8988T (cell line): ENCODE data around the gene YIF1B.

ENCODE experiments used
- DNase-seq: peaks from one replicate; pipeline ENCODE4 v3.0.0; 2011

YIF1B gene

DNA sequence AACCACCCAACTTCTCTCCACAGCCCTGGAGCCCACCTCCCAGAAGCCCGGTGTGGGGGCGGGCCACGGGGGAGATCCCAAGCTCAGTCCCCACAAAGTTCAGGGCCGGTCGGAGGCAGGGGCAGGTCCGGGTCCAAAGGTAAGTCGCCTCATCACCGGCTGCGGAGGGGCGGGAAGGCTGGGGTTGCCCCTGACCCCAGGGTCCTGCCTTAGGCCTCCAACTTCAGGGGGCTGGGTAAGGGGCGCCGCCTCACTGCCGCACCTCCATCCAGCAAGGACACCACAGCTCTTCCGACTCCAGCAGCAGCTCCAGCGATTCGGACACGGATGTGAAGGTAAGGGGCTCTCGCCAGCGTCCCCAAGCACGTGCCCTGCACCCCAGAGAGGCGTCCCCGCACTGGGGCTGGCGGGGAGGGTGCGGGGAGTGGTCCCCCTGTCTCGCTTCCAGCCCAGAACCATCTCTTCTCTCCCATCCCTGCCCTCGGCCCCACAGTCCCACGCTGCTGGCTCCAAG, 11.3 kb downstream of the YIF1B start:
- DNase-seq, result no peak

DNA sequence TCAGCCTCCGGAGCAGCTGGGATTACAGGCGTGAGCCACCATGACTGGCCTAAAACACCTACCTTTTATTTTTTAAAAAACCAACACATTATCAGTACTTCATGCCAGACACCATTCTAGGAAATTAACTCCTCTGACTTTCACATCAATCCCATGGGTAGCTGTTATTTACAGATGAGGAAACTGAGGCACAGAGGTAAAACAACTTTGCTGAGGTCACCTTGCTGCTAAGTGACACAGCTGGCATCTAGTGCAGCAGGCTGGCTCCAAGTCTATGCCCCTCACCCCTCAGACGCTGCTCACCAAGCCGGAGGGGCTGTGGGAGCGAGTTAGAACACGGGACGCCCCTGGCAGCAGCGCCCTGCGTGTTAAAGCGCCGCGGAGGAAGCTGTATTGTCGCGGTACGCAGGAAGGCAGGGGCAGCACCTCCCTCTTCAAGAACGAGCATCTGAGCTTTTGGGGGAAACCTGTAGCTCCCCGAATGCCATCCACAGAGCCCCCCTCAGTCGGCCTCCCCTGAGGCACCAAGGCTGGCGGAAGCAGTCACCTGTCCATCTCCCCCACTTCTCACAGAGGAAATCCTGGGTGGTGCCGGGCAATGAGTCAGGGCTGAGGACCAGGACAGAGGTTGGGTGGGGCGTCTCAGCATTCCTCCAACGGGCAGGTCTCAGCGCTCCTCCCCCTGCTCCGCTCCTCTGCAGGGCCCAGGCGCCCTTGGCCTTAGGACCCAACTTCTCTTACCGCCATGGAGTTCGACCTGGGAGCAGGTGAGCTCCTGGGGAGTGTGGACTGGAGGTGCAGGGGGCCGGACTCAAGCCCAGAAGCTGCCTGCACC, 12.0 kb downstream of the YIF1B start, which contains the start of gene C19orf33:
Gene C19orf33 (plus strand): TSS at position 735 of the 835 bp plus-strand sequence. CDS start 11 bp downstream, at position 746.
- peak; percentile 99 for DNase-seq

DNA sequence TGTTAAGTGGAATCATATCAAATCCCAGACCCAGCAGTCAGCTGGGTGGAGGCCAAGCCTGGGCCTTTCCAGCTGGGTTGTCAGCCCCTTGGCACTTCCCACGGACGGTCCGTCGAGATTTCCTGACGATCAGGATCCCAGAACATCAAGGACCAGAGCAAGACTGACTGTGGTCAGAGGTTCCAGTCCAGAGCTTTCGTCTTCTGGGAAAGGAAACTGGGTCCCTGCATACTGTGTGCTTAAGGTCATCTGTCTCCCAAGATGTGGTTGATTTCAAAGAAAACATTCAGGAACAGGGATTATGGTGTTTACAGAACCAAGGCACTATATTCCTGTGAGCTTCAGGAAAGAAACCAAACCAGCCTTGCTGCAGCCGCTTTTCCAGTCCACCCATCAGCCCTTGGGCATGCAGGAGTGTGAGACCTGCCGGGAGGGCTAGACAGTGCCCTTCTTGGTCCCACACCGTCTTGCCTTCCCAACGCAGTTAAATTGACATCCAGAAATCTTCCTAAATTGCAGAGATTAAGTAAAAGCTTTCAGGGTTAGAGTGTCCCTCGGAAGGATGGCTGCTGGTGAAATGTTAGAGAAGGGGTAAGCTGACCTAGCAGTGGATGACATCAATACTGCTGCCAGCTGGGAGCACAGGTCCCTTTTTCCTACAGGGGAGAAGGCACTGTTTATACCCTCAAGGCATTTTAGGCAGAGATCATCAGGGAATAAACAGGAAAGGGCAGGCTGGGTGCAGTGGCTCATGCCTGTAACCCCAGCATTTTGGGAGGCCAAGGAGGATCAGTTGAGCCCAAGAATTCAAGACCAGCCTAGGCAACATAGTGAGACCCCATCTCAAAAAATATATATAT, 16.7 kb downstream of the YIF1B start:
- no peak for DNase-seq

GRCh38 chr19:38294090-38294489, 21.7 kb downstream of the YIF1B start:
- DNase-seq, result no peak

DNA sequence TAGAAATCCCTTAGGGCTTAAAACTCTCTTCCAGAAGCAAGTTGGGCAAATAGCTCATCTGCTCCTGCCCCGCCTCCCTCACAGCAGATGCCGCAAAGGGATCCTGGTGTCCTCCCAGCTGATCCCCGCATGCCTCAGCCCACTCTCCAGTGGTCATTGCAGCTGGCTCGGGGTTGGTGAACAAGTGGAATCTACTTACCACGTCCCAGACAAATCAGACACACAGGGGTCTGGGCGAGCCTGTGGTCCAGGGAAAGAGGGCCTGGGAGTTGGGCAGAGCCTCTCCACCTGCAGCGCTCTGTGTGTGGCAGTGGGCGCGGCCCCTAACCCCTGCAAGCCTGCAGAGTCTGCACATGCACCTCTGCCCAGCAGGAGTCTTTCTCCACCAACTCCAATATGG, 22.5 kb downstream of the YIF1B start:
- DNase-seq, result no peak

- DNase-seq, result no peak
Observed at GRCh38 chr19:38291855-38292254, 23.9 kb downstream of the YIF1B start.

DNA sequence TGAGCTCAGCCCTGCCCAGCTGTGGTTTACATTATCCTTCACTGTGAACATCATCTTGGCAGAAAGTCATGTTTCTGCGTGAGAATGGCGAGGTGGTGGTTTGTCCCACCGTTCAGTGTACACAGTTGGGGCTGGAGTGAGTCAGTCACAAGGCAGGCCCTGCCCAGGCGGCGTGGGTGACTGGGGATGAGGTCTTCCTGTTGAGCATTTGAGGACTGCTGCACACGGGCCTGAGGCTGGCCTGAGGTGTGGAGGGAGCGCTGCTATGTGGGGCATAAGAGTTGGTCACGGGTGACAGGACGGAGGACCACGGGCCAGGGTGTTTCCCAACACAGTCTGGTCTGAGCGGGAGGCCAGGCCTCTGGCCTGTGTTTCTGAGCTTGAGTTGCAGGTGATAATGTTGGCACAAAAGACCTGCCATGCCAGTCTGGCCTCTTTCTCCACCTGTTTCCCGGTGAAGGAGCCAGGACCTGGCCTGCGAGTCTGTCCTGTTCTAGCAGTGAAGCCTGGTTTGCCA, 25.1 kb downstream of the YIF1B start:
- no peak for DNase-seq

DNA sequence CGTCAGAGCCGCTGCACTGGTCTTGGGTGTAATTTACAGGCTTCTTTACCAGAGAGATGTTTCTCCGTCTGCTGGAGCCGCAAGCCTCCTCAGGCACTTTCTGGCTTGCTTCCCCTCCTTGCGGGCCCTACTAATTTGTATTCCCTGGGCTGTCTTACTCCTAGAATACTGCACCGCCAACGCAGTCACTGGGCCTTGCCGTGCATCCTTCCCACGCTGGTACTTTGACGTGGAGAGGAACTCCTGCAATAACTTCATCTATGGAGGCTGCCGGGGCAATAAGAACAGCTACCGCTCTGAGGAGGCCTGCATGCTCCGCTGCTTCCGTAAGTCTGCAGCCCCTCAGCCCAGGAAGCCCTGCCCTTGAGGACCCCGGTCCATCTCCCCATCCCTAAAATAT, 25.8 kb downstream of the YIF1B start:
- no peak for DNase-seq

DNA sequence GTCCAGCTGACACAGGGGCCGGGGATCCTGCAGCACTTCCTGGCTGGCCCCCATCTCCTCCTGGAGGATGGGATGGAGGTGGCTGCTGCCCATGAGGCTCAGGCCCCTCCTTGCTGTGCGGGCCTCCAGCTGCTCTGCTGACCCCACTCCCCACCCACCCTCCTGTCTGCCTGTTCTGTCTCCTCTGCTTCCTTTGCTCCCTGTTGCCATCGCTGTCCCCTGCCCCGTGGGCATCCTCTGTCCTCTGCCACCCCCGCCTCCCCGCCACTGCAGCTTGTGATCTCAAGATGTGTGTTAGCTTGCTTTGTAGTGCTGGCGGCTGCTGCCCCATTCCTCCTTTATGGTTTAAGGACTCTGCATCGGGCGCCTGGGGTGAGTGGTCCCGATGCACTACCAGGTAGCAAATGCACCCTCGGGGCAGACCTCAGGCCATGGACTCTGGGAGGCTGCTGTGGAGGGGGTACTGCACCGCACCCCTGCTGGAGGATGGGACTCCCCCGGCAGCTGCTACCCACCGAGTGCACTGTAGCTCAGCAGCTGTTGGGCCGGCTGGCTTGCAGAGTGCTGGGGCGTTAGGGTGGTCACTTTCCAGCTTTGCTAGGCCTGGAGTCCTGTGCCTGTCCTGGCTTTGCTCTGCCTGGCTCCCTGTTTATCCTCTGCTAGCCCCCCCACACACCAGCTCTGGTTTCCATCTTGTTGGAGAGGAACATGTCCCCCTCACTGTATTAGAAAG, 27.5 kb downstream of the YIF1B start:
- DNase-seq, result no peak

DNA sequence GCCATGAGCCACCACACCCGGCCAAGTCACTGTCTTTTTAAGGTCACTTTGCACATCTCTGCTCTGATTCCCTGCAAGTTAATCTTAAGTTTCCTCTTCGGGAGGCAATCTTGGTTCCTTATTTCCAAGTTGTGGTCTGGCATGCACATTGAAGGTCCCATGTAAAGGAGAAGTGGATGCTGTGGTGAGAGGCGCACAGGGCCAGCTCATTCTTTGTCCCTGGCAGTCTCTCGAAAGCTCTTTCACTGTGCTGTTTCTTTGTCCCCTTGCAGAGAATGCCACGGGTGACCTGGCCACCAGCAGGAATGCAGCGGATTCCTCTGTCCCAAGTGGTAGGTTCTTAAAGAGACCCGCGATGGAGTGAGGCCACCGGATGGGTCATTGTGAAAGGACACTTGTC, 28.1 kb downstream of the YIF1B start:
- DNase-seq, result no peak

- no peak for DNase-seq
Observed at GRCh38 chr19:38285567-38285966, 30.2 kb downstream of the YIF1B start.

- DNase-seq, result no peak
Observed at GRCh38 chr19:38284422-38284821, 31.3 kb downstream of the YIF1B start.

DNA sequence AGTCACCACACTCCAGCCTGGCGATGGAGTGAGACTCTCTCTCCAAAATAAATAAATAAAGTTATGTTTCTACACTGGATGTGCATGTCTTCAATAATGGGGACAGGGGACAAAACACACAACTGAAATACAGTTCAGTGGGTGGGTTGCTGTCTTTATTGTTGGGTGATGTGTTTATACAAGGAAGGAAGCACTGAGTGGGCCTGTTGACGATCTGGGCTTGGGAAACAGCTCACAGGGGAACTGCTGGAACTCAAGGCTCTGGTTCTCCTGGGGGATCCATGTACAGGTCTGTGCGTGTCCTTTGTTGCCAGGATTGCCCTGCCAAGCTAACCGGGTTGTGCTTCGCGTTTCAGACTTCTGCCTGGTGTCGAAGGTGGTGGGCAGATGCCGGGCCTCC, 32.5 kb downstream of the YIF1B start:
- no peak for DNase-seq

DNA sequence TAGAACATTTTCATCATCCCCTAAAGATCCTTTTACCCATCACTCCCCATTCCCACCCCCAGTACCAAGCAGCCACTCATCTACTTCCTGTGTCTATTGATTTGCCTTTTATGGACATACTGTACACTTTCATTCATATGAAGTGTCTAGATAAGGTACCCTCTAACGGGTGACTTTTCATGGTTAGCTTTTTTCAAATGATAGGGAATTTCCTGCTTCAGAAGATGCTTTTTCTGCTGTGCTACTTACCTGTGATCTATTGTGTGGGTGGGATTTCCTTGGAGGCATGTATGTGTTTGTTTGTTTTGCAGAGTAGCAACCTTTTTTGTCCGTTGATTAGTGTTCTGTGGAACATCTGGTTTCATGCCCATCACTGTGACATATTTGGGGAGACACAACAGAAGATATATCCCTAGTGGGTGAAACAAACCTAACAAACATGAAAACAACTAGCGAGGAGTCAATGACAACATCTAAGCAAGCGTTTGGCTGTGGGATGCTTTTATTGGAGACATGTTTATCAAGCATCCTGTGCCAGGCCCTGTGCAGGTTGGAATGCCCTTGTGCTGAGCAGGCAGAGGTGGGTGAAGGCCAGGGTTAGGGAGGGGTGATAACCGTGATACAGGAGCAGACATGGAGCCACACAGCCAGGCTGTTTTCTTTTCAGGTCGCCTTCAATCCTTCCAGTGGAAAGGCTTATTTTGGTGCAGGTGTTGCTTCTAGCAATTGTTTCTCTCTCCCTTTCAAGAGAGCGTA, 33.8 kb downstream of the YIF1B start:
- DNase-seq, result no peak

GRCh38 chr19:38280030-38280921, 35.5 kb downstream of the YIF1B start:
- no peak for DNase-seq

DNA sequence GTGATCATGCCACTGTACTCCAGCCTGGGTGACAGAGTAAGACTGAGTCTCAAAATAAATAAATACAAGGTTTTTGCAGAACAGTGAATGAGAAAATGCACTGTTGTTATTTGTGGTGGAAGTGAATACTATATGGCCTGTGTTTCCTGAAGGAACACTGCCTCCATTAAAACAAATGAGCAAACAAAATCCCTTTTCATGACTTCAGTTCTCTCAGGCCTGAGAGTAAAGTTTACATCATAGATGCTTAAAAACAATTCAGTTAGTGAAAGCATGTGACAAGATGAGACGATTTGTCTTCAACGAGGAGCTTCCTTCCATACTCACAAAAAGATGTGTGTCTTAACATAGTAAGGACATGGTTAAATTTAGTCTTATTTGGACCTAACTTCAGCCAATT, 37.0 kb downstream of the YIF1B start:
- DNase-seq, result no peak

DNA sequence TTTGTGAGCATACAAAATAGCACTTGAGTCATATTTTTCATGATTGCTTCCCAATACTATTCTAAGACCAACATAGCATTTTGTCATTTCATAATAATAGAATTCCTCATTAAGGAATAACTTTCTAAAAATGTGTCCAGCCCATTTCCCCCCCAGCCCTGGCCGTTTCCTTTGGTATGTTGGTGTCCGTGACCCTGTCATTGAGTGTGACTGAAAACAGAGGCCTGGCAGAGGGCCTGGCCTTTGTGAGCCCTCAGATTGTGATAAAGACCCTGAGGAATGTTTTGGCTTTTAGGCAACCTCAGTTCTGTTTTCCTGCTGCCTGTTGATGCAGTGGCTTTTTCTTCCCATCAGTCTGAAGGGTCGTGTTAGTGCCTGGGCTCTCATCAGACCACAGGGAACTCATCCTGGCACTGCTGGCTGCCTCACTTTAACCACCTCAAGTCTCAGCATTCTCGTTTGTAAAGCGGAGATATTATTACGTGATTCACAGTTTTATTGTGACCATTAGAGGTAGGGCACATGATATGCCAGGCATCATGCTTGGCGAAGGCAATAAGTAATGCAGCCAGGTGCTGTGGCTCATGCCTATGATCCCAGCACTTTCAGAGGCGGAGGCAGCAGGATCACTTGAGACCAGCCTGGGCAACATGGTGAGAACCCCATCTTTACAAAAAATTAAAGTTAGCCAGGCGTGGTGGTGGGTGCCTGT, 37.6 kb downstream of the YIF1B start:
- no peak for DNase-seq

DNA sequence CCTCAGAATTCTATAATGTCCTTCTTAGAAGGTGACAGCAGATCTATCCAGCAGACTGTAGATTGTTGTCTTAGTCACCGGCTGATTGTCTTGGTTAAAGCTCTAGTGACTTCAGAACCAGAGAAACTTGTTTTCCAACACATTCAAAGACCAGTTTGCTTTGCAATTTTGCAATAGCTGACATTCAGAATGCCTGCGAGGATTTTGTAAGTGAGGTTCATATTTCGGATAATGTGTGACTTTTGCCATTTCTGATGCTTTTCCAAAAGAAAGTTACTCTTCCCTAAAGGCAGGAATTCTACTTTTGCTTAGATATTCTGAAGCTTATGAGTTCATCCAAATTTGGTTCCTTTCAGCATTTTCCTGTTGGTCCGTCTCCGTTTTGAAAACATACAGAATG, 38.2 kb downstream of the YIF1B start:
- DNase-seq, result no peak

DNA sequence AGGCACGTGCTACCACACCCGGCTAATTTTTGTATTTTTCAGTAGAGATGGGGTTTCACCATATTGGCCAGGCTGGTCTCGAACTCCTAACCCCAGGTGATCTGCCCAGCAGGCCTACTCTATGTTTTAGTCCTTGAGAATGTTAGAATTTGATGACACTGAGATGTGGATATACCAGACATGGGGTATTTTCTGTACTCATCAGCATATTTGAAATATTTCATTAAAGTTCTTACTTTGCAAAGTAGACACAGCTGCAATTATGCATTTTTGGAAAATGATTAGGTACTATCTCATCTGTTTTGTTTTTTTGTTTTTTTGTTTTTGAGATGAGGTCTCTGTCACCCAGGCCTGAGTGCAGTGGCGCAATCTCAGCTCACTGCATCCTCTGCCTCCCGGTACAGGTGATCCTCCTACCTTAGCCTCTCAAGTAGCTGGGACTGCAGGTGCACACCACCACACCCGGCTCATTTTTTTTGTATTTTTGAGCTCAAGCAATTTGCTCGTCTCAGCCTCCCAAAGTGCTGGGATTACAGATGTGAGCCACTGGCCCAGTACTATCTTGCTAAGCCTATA, 38.7 kb downstream of the YIF1B start:
- no peak for DNase-seq

DNA sequence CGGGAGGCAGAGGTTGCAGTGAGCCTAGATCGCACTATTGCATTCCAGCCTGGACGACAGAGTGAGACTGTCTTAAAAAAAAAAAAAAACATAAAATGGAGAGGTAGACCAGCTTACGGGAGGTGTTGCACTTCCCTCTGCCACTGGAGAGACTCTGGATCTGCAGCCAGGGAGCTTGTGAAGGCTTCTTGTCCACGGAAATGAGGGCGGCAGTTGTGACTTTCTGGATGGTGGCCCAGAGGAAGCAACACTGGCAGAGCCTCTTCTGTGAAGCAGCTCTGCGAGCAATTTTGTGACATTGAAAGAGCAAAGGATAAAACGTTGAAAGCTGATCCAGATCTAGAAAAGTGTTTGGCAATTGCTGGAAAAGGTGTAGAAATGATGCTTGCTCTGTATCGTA, 41.0 kb downstream of the YIF1B start:
- DNase-seq, result no peak
